GM12865 (cell line): ENCODE measurements around the gene CRB1.

Source experiments
- DNase-seq: peaks from one replicate; pipeline ENCODE4 v3.0.0; 2010; ENCODE audit warnings: low read depth
- H3K4me3 ChIP-seq: 2 replicates; pipeline ENCODE4 v1.5.1; 2011; ENCODE audit warnings: mild to moderate bottlenecking, low read depth, low read length, control low read depth
- TF ChIP-seq, protein P1 (sequence below): IDR thresholded peaks from 2 replicates; pipeline ENCODE4 v1.5.1; 2011; ENCODE audit warnings: low read length, control low read depth, low read depth, inconsistent platforms; ENCODE audit not compliant: insufficient read depth; ENCODE audit errors: missing control alignments

CRB1 gene

DNA sequence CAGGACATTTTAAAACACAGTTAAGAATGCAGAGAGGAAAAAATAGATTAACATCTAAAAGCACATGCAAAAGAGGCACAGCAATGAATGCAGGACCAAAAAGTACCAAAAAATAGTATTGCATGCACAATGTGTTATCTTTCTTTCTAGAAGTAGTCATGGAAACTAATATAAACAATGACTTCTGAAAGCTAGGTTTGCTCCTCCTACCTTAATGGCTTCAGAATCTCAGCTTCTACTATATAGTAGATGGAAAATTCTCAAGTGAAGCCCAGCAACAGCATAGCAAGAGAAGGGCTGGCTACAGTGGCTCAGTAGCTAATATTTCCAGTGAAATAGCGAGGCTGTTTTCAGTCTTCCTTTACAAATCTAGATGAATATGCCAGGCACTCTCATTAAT is 125.1 kb downstream of the CRB1 start:
- no peak for DNase-seq
- no peak overlapping the region for H3K4me3 ChIP-seq
- TF ChIP-seq, protein P1, sequence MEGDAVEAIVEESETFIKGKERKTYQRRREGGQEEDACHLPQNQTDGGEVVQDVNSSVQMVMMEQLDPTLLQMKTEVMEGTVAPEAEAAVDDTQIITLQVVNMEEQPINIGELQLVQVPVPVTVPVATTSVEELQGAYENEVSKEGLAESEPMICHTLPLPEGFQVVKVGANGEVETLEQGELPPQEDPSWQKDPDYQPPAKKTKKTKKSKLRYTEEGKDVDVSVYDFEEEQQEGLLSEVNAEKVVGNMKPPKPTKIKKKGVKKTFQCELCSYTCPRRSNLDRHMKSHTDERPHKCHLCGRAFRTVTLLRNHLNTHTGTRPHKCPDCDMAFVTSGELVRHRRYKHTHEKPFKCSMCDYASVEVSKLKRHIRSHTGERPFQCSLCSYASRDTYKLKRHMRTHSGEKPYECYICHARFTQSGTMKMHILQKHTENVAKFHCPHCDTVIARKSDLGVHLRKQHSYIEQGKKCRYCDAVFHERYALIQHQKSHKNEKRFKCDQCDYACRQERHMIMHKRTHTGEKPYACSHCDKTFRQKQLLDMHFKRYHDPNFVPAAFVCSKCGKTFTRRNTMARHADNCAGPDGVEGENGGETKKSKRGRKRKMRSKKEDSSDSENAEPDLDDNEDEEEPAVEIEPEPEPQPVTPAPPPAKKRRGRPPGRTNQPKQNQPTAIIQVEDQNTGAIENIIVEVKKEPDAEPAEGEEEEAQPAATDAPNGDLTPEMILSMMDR = no peak

DNA sequence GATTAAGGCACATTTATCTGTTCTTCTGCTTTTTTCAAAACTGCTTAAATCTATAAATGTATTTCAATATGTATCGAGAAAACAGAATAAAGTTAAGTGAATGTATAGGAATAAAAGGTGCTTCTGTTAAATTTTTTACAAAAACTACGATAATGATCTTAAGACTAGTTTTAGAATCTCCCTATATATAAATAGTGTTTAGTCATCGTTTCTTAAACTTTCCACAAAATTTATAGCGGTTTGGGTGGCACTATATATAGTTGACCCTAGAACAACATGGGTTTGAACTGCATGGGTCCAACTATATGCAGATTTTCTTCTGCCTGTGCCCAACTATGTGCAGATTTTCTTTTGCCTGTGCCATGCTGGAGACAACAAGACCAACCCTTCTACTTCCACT is 125.7 kb downstream of the CRB1 start:
- H3K4me3 ChIP-seq = no peak overlapping the region
- TF ChIP-seq, protein P1 = no peak
- DNase-seq = no peak

DNA sequence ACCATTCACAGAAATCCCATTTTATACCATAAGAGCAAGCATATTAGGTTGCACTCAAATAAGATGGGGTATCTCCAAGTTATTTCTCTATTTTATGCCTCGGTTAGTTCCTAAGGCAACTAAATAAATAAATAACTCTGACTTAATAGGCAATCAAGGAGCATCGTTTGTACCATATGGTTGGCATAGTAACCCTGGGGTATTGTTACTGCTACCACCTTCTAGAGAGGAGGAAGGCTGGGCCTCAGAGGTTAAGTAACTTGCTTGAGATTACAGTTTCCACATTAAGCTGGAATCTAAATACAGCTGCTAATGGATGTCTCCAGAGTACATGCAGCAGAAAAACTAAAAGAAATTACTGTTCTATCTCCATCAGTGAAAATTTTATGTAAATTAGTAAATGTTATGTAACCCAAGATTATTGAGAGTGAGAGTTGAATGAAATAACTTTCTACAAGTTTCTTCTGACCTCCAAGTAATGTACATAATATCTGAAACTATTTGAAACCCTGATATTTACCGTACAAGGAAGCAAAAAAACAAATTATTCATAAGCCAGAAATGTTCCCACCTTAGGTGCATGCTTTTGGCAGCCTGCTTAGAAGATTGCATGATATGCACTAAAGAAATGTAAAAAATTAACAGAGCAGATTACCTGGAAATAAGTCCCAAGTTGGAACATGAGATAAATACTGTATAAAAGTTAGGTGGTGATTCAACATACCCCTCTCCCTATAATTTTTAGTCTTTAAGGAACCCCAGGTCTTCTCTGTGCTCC is 127.0 kb downstream of the CRB1 start:
- TF ChIP-seq, protein P1 = no peak
- no peak overlapping the region for H3K4me3 ChIP-seq
- DNase-seq = no peak

DNA sequence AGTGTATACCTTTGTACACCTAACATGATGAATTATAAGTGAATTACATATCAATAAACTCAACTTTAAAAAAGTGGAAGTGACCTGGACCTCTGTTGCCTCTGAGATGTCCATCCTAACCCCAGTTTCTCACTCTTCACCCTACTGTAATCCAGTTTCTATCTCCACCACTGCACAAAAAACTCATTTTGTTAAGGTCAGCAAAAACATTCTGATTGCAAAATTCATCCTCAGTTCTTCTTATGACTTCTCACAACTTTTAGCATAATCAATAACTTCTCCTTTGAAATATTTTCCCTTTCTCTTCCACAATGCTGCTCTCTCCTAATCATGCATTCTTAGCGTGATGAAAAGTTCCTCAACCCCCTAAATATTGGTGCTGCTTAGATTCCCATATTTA is 129.8 kb downstream of the CRB1 start:
- TF ChIP-seq, protein P1 = no peak
- no peak for DNase-seq
- no peak overlapping the region for H3K4me3 ChIP-seq

DNA sequence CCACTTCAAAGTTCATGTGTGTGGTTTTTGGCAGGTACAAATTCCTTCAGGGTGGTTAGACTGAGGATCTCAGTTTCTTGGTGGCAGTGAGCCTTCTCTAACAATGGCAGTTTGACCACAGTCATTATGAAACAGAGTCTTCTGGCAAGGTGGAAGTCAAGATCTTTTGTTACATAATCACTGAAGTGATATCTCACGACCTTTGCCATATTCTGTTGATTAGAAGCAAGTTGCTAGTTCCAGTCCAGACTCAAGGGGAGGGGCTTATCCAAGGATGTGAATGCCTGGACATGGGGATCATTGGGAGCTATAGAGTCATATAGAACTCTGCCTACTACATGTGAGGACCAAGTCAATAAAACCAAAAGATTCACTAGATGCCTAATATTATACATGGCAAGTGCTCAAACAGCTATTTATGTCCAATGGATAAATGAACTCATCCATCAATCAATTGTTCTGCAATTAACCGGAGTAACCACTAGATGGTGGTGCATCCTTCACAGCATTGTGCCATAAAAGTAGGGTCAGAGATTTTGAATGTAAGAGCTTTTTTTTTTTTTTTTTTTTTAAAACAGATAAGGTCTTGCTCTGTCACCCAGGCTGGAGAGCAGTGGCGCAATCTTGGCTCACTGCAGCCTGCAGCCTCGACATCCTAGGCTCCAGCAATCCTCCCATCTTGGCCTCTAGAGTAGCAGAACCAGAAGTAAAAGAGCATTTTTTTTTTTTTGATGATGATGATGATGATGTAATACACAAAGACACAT is 131.9 kb downstream of the CRB1 start:
- H3K4me3 ChIP-seq = no peak overlapping the region
- TF ChIP-seq, protein P1 = peak; percentile 57
- peak; percentile 56 for DNase-seq

DNA sequence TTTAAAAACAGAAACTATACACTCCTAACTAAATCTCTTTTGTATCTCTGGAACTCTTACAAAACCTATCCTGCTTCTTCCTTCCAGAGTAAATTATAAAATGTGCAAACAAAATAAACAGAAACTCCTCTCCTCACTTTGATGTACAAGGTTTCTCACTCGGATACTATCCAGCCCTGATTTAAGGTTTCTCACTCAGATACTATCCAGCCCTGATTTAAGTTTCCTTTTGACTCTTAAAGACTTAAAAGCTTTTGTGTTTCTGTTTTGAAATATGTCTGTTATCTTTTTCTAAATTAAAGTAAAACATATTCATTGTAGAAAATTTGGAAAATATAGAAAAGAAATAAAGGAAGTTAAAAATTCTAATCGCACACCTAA is 132.5 kb downstream of the CRB1 start:
- TF ChIP-seq, protein P1 = no peak
- no peak overlapping the region for H3K4me3 ChIP-seq

More for the DNA sequence above, 132.5 kb downstream of the CRB1 start:
- no peak for DNase-seq
